HCT116 (cell line): ENCODE data around the gene TNPO1.

Experiments used
- ATF3 ChIP-seq: IDR thresholded peaks from 2 replicates; pipeline ENCODE4 v1.6.1; 2012
- EZH2 ChIP-seq: fragments of 200-600 bp; sonication (generic); IDR thresholded peaks from 2 replicates; pipeline ENCODE4 v1.6.1; 2017; ENCODE audit warnings: antibody characterized with exemption, mixed run types
- EZH2phosphoT487 ChIP-seq: fragments of 200-600 bp; IDR thresholded peaks from 2 replicates; pipeline ENCODE4 v1.6.1; 2018; ENCODE audit warnings: antibody characterized with exemption, borderline replicate concordance
- POLR2A ChIP-seq: IDR thresholded peaks from 2 replicates; pipeline ENCODE4 v1.7.0; 2011; ENCODE audit warnings: borderline replicate concordance; ENCODE audit not compliant: insufficient read depth, insufficient read length; ENCODE audit errors: extremely low read depth
- POLR2AphosphoS5 ChIP-seq: IDR thresholded peaks from 2 replicates; pipeline ENCODE4 v1.6.1; 2011; ENCODE audit warnings: mild to moderate bottlenecking, low read depth, low read length, moderate library complexity
- RAD21 ChIP-seq: IDR thresholded peaks from 2 replicates; pipeline ENCODE4 v1.6.1; 2012; ENCODE audit warnings: low read depth, mild to moderate bottlenecking
- SIN3A ChIP-seq: IDR thresholded peaks from 2 replicates; pipeline ENCODE4 v1.6.1; 2012; ENCODE audit warnings: low read depth
- ZNF274 ChIP-seq: fragments of 200-500 bp; sonication (Bioruptor generic); IDR thresholded peaks from 2 replicates; pipeline ENCODE4 v1.6.1; 2014; ENCODE audit warnings: mild to moderate bottlenecking, low read depth, low read length, inconsistent platforms
- TF ChIP-seq, protein P1 (sequence below): IDR thresholded peaks from 2 replicates; pipeline ENCODE4 v1.6.1; 2012; ENCODE audit warnings: low read depth
- TF ChIP-seq, protein P2 (sequence below), 3 experiments: fragments of 200-600 bp in 1 of 3; sonication (generic) in 1 of 3; IDR thresholded peaks in 2 of 3; conservative IDR thresholded peaks in 1 of 3; 2 replicates each; pipeline ENCODE4 v1.5.1; 2012 to 2017; ENCODE audit warnings: low read depth in 2 of 3, low read length in 2 of 3, antibody characterized with exemption in 1 of 3, borderline replicate concordance in 1 of 3, control low read depth in 1 of 3, mild to moderate bottlenecking in 1 of 3, mixed read lengths in 1 of 3, mixed run types in 1 of 3, moderate library complexity in 1 of 3; ENCODE audit not compliant: insufficient read depth in 1 of 3

GRCh38 chr5:72889324-72889723, 72.9 kb downstream of the TNPO1 start:
- TF ChIP-seq POLR2AphosphoS5 = no peak
- TF ChIP-seq POLR2A = no peak
- TF ChIP-seq RAD21 = no peak
- TF ChIP-seq, protein P1, sequence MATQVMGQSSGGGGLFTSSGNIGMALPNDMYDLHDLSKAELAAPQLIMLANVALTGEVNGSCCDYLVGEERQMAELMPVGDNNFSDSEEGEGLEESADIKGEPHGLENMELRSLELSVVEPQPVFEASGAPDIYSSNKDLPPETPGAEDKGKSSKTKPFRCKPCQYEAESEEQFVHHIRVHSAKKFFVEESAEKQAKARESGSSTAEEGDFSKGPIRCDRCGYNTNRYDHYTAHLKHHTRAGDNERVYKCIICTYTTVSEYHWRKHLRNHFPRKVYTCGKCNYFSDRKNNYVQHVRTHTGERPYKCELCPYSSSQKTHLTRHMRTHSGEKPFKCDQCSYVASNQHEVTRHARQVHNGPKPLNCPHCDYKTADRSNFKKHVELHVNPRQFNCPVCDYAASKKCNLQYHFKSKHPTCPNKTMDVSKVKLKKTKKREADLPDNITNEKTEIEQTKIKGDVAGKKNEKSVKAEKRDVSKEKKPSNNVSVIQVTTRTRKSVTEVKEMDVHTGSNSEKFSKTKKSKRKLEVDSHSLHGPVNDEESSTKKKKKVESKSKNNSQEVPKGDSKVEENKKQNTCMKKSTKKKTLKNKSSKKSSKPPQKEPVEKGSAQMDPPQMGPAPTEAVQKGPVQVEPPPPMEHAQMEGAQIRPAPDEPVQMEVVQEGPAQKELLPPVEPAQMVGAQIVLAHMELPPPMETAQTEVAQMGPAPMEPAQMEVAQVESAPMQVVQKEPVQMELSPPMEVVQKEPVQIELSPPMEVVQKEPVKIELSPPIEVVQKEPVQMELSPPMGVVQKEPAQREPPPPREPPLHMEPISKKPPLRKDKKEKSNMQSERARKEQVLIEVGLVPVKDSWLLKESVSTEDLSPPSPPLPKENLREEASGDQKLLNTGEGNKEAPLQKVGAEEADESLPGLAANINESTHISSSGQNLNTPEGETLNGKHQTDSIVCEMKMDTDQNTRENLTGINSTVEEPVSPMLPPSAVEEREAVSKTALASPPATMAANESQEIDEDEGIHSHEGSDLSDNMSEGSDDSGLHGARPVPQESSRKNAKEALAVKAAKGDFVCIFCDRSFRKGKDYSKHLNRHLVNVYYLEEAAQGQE = no peak
- no peak for TF ChIP-seq ZNF274
- TF ChIP-seq EZH2 = no peak
- TF ChIP-seq, protein P2, sequence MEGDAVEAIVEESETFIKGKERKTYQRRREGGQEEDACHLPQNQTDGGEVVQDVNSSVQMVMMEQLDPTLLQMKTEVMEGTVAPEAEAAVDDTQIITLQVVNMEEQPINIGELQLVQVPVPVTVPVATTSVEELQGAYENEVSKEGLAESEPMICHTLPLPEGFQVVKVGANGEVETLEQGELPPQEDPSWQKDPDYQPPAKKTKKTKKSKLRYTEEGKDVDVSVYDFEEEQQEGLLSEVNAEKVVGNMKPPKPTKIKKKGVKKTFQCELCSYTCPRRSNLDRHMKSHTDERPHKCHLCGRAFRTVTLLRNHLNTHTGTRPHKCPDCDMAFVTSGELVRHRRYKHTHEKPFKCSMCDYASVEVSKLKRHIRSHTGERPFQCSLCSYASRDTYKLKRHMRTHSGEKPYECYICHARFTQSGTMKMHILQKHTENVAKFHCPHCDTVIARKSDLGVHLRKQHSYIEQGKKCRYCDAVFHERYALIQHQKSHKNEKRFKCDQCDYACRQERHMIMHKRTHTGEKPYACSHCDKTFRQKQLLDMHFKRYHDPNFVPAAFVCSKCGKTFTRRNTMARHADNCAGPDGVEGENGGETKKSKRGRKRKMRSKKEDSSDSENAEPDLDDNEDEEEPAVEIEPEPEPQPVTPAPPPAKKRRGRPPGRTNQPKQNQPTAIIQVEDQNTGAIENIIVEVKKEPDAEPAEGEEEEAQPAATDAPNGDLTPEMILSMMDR (IDR thresholded peaks at IDR 0.05 in 2 of 3, conservative IDR thresholded peaks at IDR 0.05 in 1 of 3; ENCODE audit: borderline replicate concordance in 1 of 3, insufficient read depth in 1 of 3, low read depth in 2 of 3, low read length in 2 of 3) = no peak
- no peak for TF ChIP-seq SIN3A
- TF ChIP-seq EZH2phosphoT487 = no peak
- no peak for TF ChIP-seq ATF3
